Thyroid gland (tissue), 4 donors: Measurements from ENCODE around the gene CYFIP1.

ENCODE experiments used
- POLR2A ChIP-seq, 2 donors: fragments of 450-650 bp; IDR thresholded peaks; one replicate each; pipeline ENCODE4 v1.6.1; 2017; ENCODE audit warnings: antibody characterized with exemption in 2 of 2, mild to moderate bottlenecking in 2 of 2, moderate library complexity in 1 of 2
- TF ChIP-seq, protein P1 (sequence below), 6 experiments: fragments of 200-600 bp in 3 of 6; fragments of 450-650 bp in 3 of 6; sonication (generic) in 3 of 6; IDR thresholded peaks; one replicate each; pipeline ENCODE4 v1.5.1; 2016 to 2019; ENCODE audit warnings: antibody characterized with exemption in 6 of 6, mild to moderate bottlenecking in 2 of 6, inconsistent platforms in 1 of 6, moderate library complexity in 1 of 6

- TF ChIP-seq, protein P1, sequence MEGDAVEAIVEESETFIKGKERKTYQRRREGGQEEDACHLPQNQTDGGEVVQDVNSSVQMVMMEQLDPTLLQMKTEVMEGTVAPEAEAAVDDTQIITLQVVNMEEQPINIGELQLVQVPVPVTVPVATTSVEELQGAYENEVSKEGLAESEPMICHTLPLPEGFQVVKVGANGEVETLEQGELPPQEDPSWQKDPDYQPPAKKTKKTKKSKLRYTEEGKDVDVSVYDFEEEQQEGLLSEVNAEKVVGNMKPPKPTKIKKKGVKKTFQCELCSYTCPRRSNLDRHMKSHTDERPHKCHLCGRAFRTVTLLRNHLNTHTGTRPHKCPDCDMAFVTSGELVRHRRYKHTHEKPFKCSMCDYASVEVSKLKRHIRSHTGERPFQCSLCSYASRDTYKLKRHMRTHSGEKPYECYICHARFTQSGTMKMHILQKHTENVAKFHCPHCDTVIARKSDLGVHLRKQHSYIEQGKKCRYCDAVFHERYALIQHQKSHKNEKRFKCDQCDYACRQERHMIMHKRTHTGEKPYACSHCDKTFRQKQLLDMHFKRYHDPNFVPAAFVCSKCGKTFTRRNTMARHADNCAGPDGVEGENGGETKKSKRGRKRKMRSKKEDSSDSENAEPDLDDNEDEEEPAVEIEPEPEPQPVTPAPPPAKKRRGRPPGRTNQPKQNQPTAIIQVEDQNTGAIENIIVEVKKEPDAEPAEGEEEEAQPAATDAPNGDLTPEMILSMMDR (IDR thresholded peaks at IDR 0.05), result no peak
- no peak for TF ChIP-seq POLR2A (IDR thresholded peaks at IDR 0.05)
Observed at GRCh38 chr15:22877117-22877516, 103.1 kb downstream of the CYFIP1 start.
